ENCODE measurements around the gene NFKBIZ.

Gene NFKBIZ

DNA sequence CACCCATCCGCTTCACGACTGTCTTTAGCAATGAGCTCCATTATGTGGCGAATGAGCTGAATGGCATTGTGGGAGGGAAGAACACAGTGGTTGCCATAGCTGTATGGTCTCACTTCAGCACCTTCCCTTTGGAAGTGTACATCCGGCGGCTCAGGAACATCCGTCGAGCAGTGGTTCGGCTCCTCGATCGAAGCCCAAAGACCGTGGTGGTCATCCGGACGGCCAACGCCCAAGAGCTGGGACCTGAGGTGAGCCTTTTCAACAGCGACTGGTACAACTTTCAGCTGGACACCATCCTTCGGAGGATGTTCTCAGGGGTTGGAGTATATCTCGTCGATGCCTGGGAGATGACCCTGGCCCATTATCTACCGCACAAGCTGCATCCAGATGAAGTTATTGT lies 27.8 kb upstream of the NFKBIZ start:
- TF ChIP-seq TEAD4 (IDR thresholded peaks at IDR 0.05), result no peak
- TF ChIP-seq NFIC (IDR thresholded peaks at IDR 0.05), result no peak
- TF ChIP-seq EP300 (IDR thresholded peaks at IDR 0.05; ENCODE audit: borderline replicate concordance), result no peak
- TF ChIP-seq, protein P1, sequence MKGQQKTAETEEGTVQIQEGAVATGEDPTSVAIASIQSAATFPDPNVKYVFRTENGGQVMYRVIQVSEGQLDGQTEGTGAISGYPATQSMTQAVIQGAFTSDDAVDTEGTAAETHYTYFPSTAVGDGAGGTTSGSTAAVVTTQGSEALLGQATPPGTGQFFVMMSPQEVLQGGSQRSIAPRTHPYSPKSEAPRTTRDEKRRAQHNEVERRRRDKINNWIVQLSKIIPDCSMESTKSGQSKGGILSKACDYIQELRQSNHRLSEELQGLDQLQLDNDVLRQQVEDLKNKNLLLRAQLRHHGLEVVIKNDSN (IDR thresholded peaks at IDR 0.05), result no peak
- TF ChIP-seq, protein P2, sequence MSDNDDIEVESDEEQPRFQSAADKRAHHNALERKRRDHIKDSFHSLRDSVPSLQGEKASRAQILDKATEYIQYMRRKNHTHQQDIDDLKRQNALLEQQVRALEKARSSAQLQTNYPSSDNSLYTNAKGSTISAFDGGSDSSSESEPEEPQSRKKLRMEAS (IDR thresholded peaks at IDR 0.05), result no peak
- no peak for TF ChIP-seq CREB1 (IDR thresholded peaks at IDR 0.05; ENCODE audit: low read depth)
- no peak for TF ChIP-seq TCF12 (IDR thresholded peaks at IDR 0.05; ENCODE audit: low read depth)
- no peak for TF ChIP-seq EGR1 (IDR thresholded peaks at IDR 0.05)
- no peak for TF ChIP-seq RAD21 (IDR thresholded peaks at IDR 0.05; ENCODE audit: low read depth)
- TF ChIP-seq, protein P3, sequence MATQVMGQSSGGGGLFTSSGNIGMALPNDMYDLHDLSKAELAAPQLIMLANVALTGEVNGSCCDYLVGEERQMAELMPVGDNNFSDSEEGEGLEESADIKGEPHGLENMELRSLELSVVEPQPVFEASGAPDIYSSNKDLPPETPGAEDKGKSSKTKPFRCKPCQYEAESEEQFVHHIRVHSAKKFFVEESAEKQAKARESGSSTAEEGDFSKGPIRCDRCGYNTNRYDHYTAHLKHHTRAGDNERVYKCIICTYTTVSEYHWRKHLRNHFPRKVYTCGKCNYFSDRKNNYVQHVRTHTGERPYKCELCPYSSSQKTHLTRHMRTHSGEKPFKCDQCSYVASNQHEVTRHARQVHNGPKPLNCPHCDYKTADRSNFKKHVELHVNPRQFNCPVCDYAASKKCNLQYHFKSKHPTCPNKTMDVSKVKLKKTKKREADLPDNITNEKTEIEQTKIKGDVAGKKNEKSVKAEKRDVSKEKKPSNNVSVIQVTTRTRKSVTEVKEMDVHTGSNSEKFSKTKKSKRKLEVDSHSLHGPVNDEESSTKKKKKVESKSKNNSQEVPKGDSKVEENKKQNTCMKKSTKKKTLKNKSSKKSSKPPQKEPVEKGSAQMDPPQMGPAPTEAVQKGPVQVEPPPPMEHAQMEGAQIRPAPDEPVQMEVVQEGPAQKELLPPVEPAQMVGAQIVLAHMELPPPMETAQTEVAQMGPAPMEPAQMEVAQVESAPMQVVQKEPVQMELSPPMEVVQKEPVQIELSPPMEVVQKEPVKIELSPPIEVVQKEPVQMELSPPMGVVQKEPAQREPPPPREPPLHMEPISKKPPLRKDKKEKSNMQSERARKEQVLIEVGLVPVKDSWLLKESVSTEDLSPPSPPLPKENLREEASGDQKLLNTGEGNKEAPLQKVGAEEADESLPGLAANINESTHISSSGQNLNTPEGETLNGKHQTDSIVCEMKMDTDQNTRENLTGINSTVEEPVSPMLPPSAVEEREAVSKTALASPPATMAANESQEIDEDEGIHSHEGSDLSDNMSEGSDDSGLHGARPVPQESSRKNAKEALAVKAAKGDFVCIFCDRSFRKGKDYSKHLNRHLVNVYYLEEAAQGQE (IDR thresholded peaks at IDR 0.05; ENCODE audit: low read depth), result no peak
- TF ChIP-seq TAF1 (IDR thresholded peaks at IDR 0.05; ENCODE audit: low read depth), result no peak
- no peak for TF ChIP-seq ZBTB7A (IDR thresholded peaks at IDR 0.05; ENCODE audit: low read depth)
- no peak for TF ChIP-seq YY1 (IDR thresholded peaks at IDR 0.05; ENCODE audit: low read depth)
- no peak for TF ChIP-seq CEBPB (IDR thresholded peaks at IDR 0.05)
- no peak for TF ChIP-seq FOXM1 (IDR thresholded peaks at IDR 0.05; ENCODE audit: borderline replicate concordance, low read depth)

DNA sequence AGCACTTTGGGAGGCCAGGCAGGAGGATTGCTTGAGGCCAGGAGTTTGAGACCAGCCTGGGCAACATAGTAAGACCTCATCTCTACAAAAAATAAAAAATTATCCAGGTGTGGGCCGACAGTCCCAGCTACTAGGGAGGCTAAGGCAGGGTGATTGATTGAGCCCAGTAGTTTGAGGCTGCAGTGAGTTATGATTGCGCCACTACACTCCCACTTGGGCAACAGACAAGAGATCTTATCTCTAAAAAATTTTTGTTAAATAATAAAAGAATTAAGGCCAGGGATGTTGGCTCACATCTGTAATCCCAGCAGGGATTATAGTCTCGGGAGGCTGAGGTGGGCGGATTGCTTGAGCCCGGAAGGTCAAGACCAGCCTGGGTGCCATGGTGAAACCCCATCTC lies 25.8 kb upstream of the NFKBIZ start:
- TF ChIP-seq CREB1 (IDR thresholded peaks at IDR 0.05; ENCODE audit: low read depth), result no peak
- TF ChIP-seq FOXM1 (IDR thresholded peaks at IDR 0.05; ENCODE audit: borderline replicate concordance, low read depth), result no peak
- no peak for TF ChIP-seq TCF12 (IDR thresholded peaks at IDR 0.05; ENCODE audit: low read depth)
- no peak for TF ChIP-seq CEBPB (IDR thresholded peaks at IDR 0.05)
- no peak for TF ChIP-seq RAD21 (IDR thresholded peaks at IDR 0.05; ENCODE audit: low read depth)
- TF ChIP-seq, protein P3 (IDR thresholded peaks at IDR 0.05; ENCODE audit: low read depth), result no peak
- TF ChIP-seq, protein P1 (IDR thresholded peaks at IDR 0.05), result no peak
- no peak for TF ChIP-seq ZBTB7A (IDR thresholded peaks at IDR 0.05; ENCODE audit: low read depth)
- TF ChIP-seq TAF1 (IDR thresholded peaks at IDR 0.05; ENCODE audit: low read depth), result no peak
- TF ChIP-seq YY1 (IDR thresholded peaks at IDR 0.05; ENCODE audit: low read depth), result no peak
- TF ChIP-seq, protein P2 (IDR thresholded peaks at IDR 0.05), result no peak

DNA sequence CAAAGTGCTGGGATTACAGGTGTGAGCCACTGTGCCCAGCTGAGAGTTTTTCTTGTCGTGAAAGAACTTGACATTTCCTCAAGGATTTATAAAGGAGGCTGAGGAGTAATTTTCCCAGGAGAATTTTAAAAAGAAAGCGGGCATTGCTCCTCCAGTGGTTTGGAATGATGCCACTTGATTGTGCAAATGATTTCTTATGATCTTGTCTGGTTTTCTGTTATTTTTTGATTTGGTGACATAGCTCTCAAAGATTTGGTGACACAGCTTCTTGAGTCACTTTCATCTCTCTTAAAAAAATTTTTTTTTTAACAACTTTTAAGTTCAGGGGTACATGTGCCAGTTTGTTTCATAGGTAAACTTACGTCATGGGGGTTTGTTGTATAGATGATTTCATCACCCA lies 24.6 kb upstream of the NFKBIZ start:
- no peak for TF ChIP-seq YY1 (IDR thresholded peaks at IDR 0.05; ENCODE audit: low read depth)
- no peak for TF ChIP-seq TCF12 (IDR thresholded peaks at IDR 0.05; ENCODE audit: low read depth)
- no peak for TF ChIP-seq NFIC (IDR thresholded peaks at IDR 0.05)
- TF ChIP-seq EP300 (IDR thresholded peaks at IDR 0.05; ENCODE audit: borderline replicate concordance), result no peak
- TF ChIP-seq EGR1 (IDR thresholded peaks at IDR 0.05), result no peak
- no peak for TF ChIP-seq CREB1 (IDR thresholded peaks at IDR 0.05; ENCODE audit: low read depth)

DNA sequence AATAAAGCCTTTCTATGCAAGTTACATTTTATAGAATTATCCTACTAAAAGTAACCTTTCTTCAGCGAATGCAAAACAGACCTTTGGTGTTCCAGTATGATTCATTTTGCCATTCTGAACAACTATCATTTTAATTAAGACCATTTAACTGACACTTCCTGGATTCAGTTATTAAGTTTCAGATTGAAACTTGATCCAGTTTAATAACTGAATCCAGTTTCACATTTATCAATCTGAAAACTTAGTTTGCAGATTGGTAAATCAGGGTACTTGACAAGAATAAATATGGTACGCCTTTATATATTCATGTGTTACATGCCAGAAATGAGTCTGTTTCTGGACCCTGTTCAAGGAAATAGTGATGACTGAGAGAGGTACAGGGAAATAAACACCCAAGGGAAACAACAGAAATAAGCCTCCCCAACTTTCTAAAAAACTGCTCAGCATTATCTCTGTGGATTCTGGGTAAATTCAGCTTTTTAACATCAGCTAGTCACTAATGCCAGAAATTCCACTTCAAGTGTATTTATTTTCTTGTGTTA lies 23.3 kb upstream of the NFKBIZ start:
- no peak for TF ChIP-seq TAF1 (IDR thresholded peaks at IDR 0.05; ENCODE audit: low read depth)
- TF ChIP-seq, protein P2 (IDR thresholded peaks at IDR 0.05), result no peak
- TF ChIP-seq, protein P1 (IDR thresholded peaks at IDR 0.05), result no peak
- TF ChIP-seq, protein P3 (IDR thresholded peaks at IDR 0.05; ENCODE audit: low read depth), result no peak
- no peak for TF ChIP-seq CREB1 (IDR thresholded peaks at IDR 0.05; ENCODE audit: low read depth)
- TF ChIP-seq NFIC (IDR thresholded peaks at IDR 0.05), result no peak
